Measurements from ENCODE around the gene HLCS.

HLCS gene

GRCh38 chr21:36879827-36880226, 86.6 kb downstream of the HLCS start:
- DNase-seq = no peak

- DNase-seq = no peak
Observed at GRCh38 chr21:36877741-36878140, 88.7 kb downstream of the HLCS start.

- no peak for DNase-seq
Observed at GRCh38 chr21:36874665-36875064, 91.8 kb downstream of the HLCS start.

GRCh38 chr21:36873513-36873912, 93.0 kb downstream of the HLCS start:
- DNase-seq = no peak

- no peak for DNase-seq
Observed at GRCh38 chr21:36867291-36867905, 99.1 kb downstream of the HLCS start.

- DNase-seq = no peak
Observed at GRCh38 chr21:36866419-36866818, 100.0 kb downstream of the HLCS start.

GRCh38 chr21:36864974-36865373, 101.5 kb downstream of the HLCS start:
- DNase-seq = no peak

GRCh38 chr21:36863260-36863659, 103.2 kb downstream of the HLCS start:
- DNase-seq = no peak

GRCh38 chr21:36861595-36862323, 104.7 kb downstream of the HLCS start:
- no peak for DNase-seq

- peak; percentile 73 for DNase-seq
Observed at GRCh38 chr21:36860736-36861594, 105.5 kb downstream of the HLCS start.

GRCh38 chr21:36859744-36860501, 106.5 kb downstream of the HLCS start:
- DNase-seq = peak; percentile 46

- no peak for DNase-seq
Observed at GRCh38 chr21:36858320-36858957, 108.0 kb downstream of the HLCS start.

- no peak for DNase-seq
Observed at GRCh38 chr21:36856643-36857042, 109.8 kb downstream of the HLCS start.

- peak; percentile 20 for DNase-seq
Observed at GRCh38 chr21:36854391-36854790, 112.1 kb downstream of the HLCS start.

- no peak for DNase-seq
Observed at GRCh38 chr21:36852864-36853263, 113.6 kb downstream of the HLCS start.

GRCh38 chr21:36852293-36852692, 114.2 kb downstream of the HLCS start:
- DNase-seq = no peak

GRCh38 chr21:36851121-36851520, 115.3 kb downstream of the HLCS start:
- no peak for DNase-seq

GRCh38 chr21:36850372-36850771, 116.1 kb downstream of the HLCS start:
- no peak for DNase-seq

GRCh38 chr21:36849461-36850105, 116.9 kb downstream of the HLCS start:
- no peak for DNase-seq

GRCh38 chr21:36848730-36849274, 117.7 kb downstream of the HLCS start:
- DNase-seq = no peak

GRCh38 chr21:36847189-36847588, 119.3 kb downstream of the HLCS start:
- peak; percentile 84 for DNase-seq

GRCh38 chr21:36846631-36847030, 119.8 kb downstream of the HLCS start:
- no peak for DNase-seq

All from kidney glomerular epithelial cell (primary cell).